ENCODE data around the gene GJA4.

GJA4 gene

GRCh38 chr1:34794001-34794789 lies 1.4 kb downstream of the GJA4 start:
- H3K27me3 ChIP-seq (ENCODE audit: insufficient read depth, insufficient read length): no peaks in the 10 kb centered on the region
- H3K9ac ChIP-seq (ENCODE audit: insufficient read length, low read depth): no peak overlapping the region
- no peak overlapping the region for H3K4me3 ChIP-seq (ENCODE audit: insufficient read length, low read depth)
- TF ChIP-seq ZNF274 (IDR thresholded peaks at IDR 0.05; ENCODE audit: low read depth, low read length) (no peak), YY1 (IDR thresholded peaks at IDR 0.05; ENCODE audit: insufficient read depth, insufficient read length) (no peak), SUZ12 (IDR thresholded peaks at IDR 0.05; ENCODE audit: extremely low read depth, insufficient read depth, insufficient read length) (no peak)
- peaks cover 4% of the 10 kb centered on the region for H3K4me1 ChIP-seq (ENCODE audit: insufficient read depth, insufficient read length)
- H3K9me3 ChIP-seq (ENCODE audit: insufficient read depth, low read length): no peaks in the 10 kb centered on the region
- no peak for DNase-seq (ENCODE audit: low read depth, low spot score)
- H3K36me3 ChIP-seq (ENCODE audit: insufficient read depth, insufficient read length, low read length): no peaks in the 10 kb centered on the region

- Histone ChIP-seq H3K27me3 (ENCODE audit: insufficient read depth, insufficient read length) (no peaks in the 10 kb centered on the region), H3K9me3 (ENCODE audit: insufficient read depth, low read length) (no peaks in the 10 kb centered on the region), H3K36me3 (ENCODE audit: insufficient read depth, insufficient read length, low read length) (no peaks in the 10 kb centered on the region), H3K4me3 (ENCODE audit: insufficient read length, low read depth) (no peak overlapping the region), H3K4me1 (ENCODE audit: insufficient read depth, insufficient read length) (peaks cover 4% of the 10 kb centered on the region), H3K9ac (ENCODE audit: insufficient read length, low read depth) (no peak overlapping the region)
- TF ChIP-seq YY1 (IDR thresholded peaks at IDR 0.05; ENCODE audit: insufficient read depth, insufficient read length): no peak
- no peak for TF ChIP-seq SUZ12 (IDR thresholded peaks at IDR 0.05; ENCODE audit: extremely low read depth, insufficient read depth, insufficient read length)
- no peak for TF ChIP-seq ZNF274 (IDR thresholded peaks at IDR 0.05; ENCODE audit: low read depth, low read length)
- no peak for DNase-seq (ENCODE audit: low read depth, low spot score)
Measured at GRCh38 chr1:34794790-34795180, 2.0 kb downstream of the GJA4 start.

- H3K9me3 ChIP-seq (ENCODE audit: insufficient read depth, low read length): no peaks in the 10 kb centered on the region
- H3K36me3 ChIP-seq (ENCODE audit: insufficient read depth, insufficient read length, low read length): no peaks in the 10 kb centered on the region
- no peaks in the 10 kb centered on the region for H3K27me3 ChIP-seq (ENCODE audit: insufficient read depth, insufficient read length)
- DNase-seq (ENCODE audit: low read depth, low spot score): no peak
- H3K4me1 ChIP-seq (ENCODE audit: insufficient read depth, insufficient read length): peaks cover 4% of the 10 kb centered on the region
- no peak for TF ChIP-seq YY1 (IDR thresholded peaks at IDR 0.05; ENCODE audit: insufficient read depth, insufficient read length)
- no peak for TF ChIP-seq ZNF274 (IDR thresholded peaks at IDR 0.05; ENCODE audit: low read depth, low read length)
- TF ChIP-seq SUZ12 (IDR thresholded peaks at IDR 0.05; ENCODE audit: extremely low read depth, insufficient read depth, insufficient read length): no peak
- H3K9ac ChIP-seq (ENCODE audit: insufficient read length, low read depth): no peak overlapping the region
- no peak overlapping the region for H3K4me3 ChIP-seq (ENCODE audit: insufficient read length, low read depth)
Measured at GRCh38 chr1:34795916-34796315, 3.1 kb downstream of the GJA4 start.

GRCh38 chr1:34796990-34797389 lies 4.2 kb downstream of the GJA4 start:
- H3K36me3 ChIP-seq (ENCODE audit: insufficient read depth, insufficient read length, low read length): no peaks in the 10 kb centered on the region
- TF ChIP-seq ZNF274 (IDR thresholded peaks at IDR 0.05; ENCODE audit: low read depth, low read length) (no peak), SUZ12 (IDR thresholded peaks at IDR 0.05; ENCODE audit: extremely low read depth, insufficient read depth, insufficient read length) (no peak), YY1 (IDR thresholded peaks at IDR 0.05; ENCODE audit: insufficient read depth, insufficient read length) (no peak)
- H3K27me3 ChIP-seq (ENCODE audit: insufficient read depth, insufficient read length): no peaks in the 10 kb centered on the region
- no peak overlapping the region for H3K4me3 ChIP-seq (ENCODE audit: insufficient read length, low read depth)
- H3K9me3 ChIP-seq (ENCODE audit: insufficient read depth, low read length): no peaks in the 10 kb centered on the region
- H3K9ac ChIP-seq (ENCODE audit: insufficient read length, low read depth): no peak overlapping the region
- DNase-seq (ENCODE audit: low read depth, low spot score): no peak
- H3K4me1 ChIP-seq (ENCODE audit: insufficient read depth, insufficient read length): peaks cover 4% of the 10 kb centered on the region

- Histone ChIP-seq H3K9ac (ENCODE audit: insufficient read length, low read depth) (no peak overlapping the region), H3K27me3 (ENCODE audit: insufficient read depth, insufficient read length) (no peaks in the 10 kb centered on the region), H3K4me3 (ENCODE audit: insufficient read length, low read depth) (no peak overlapping the region), H3K4me1 (ENCODE audit: insufficient read depth, insufficient read length) (peaks cover 4% of the 10 kb centered on the region), H3K9me3 (ENCODE audit: insufficient read depth, low read length) (peaks cover 8% of the 10 kb centered on the region; the same call in 1 of the 2 replicates), H3K36me3 (ENCODE audit: insufficient read depth, insufficient read length, low read length) (no peaks in the 10 kb centered on the region)
- no peak for TF ChIP-seq SUZ12 (IDR thresholded peaks at IDR 0.05; ENCODE audit: extremely low read depth, insufficient read depth, insufficient read length)
- TF ChIP-seq ZNF274 (IDR thresholded peaks at IDR 0.05; ENCODE audit: low read depth, low read length): no peak
- no peak for TF ChIP-seq YY1 (IDR thresholded peaks at IDR 0.05; ENCODE audit: insufficient read depth, insufficient read length)
- no peak for DNase-seq (ENCODE audit: low read depth, low spot score)
Measured at GRCh38 chr1:34800214-34800613, 7.4 kb downstream of the GJA4 start.

- Histone ChIP-seq H3K4me3 (ENCODE audit: insufficient read length, low read depth) (no peak overlapping the region), H3K36me3 (ENCODE audit: insufficient read depth, insufficient read length, low read length) (no peaks in the 10 kb centered on the region), H3K9me3 (ENCODE audit: insufficient read depth, low read length) (peaks cover 8% of the 10 kb centered on the region; the same call in 1 of the 2 replicates), H3K27me3 (ENCODE audit: insufficient read depth, insufficient read length) (no peaks in the 10 kb centered on the region), H3K4me1 (ENCODE audit: insufficient read depth, insufficient read length) (no peaks in the 10 kb centered on the region), H3K9ac (ENCODE audit: insufficient read length, low read depth) (no peak overlapping the region)
- TF ChIP-seq SUZ12 (IDR thresholded peaks at IDR 0.05; ENCODE audit: extremely low read depth, insufficient read depth, insufficient read length): no peak
- no peak for TF ChIP-seq YY1 (IDR thresholded peaks at IDR 0.05; ENCODE audit: insufficient read depth, insufficient read length)
- TF ChIP-seq ZNF274 (IDR thresholded peaks at IDR 0.05; ENCODE audit: low read depth, low read length): no peak
- no peak for DNase-seq (ENCODE audit: low read depth, low spot score)
Measured at GRCh38 chr1:34803770-34804169, 11.0 kb downstream of the GJA4 start.

GRCh38 chr1:34806396-34806795 lies 13.6 kb downstream of the GJA4 start:
- Histone ChIP-seq H3K4me1 (ENCODE audit: insufficient read depth, insufficient read length) (no peaks in the 10 kb centered on the region), H3K4me3 (ENCODE audit: insufficient read length, low read depth) (no peak overlapping the region), H3K27me3 (ENCODE audit: insufficient read depth, insufficient read length) (no peaks in the 10 kb centered on the region), H3K9ac (ENCODE audit: insufficient read length, low read depth) (no peak overlapping the region), H3K36me3 (ENCODE audit: insufficient read depth, insufficient read length, low read length) (no peaks in the 10 kb centered on the region), H3K9me3 (ENCODE audit: insufficient read depth, low read length) (peaks cover 8% of the 10 kb centered on the region; the same call in 1 of the 2 replicates)
- TF ChIP-seq SUZ12 (IDR thresholded peaks at IDR 0.05; ENCODE audit: extremely low read depth, insufficient read depth, insufficient read length) (no peak), ZNF274 (IDR thresholded peaks at IDR 0.05; ENCODE audit: low read depth, low read length) (no peak), YY1 (IDR thresholded peaks at IDR 0.05; ENCODE audit: insufficient read depth, insufficient read length) (no peak)
- no peak for DNase-seq (ENCODE audit: low read depth, low spot score)
